ENCODE results near the gene ZNFX1. TPM values are rescaled to one million over a fixed set of nuclear protein-coding genes. Genes with fewer than 3 reads are reported as not detected.

The ZNFX1 gene
- total and polyA plus RNA-seq, 9 of the 15 experiments (the other 6 are each of a cell fraction or from before 2014, with no cell fraction given), result 3.8 to 13.8 (median 10.3) TPM

- TF ChIP-seq, protein P1, sequence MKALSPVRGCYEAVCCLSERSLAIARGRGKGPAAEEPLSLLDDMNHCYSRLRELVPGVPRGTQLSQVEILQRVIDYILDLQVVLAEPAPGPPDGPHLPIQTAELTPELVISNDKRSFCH (CRISPR knock-in tag; IDR thresholded peaks at IDR 0.05), result no peak
- TF ChIP-seq, protein P1 (tag; IDR thresholded peaks at IDR 0.05), result no peak
Observed at GRCh38 chr20:49272654-49273053, 5.2 kb downstream of the ZNFX1 start (continued).

DNA sequence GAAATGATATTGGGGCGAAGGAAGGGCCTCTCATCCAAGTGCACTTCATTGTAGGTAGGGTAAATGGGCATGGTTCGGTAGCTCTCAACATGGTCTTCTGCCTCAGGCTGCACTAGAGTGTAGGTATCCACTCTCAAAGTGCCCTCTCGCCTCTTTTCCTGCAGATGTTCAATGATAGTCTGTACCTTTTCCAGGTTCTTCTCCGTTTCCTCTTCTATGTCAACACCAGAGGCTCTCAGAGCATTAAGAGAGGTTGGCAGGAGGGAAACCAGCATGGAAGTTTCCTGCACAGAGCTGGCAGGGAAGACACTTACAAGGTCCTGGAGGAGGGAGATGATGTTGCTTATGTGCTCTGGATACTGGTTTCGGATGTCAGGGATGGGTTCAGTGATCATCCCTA, 7.1 kb downstream of the ZNFX1 start:
- peaks cover 73% of the 10 kb centered on the region for H3K36me3 ChIP-seq (ENCODE audit: control insufficient read depth, insufficient read depth, low read length)
- H3K27me3 ChIP-seq (ENCODE audit: control insufficient read depth in 2 of 2, insufficient read depth in 2 of 2, low read length in 2 of 2), result no peaks in the 10 kb centered on the region
- peaks cover 4% of the 10 kb centered on the region for H3K9me1 ChIP-seq (ENCODE audit: control insufficient read depth, insufficient read depth, low read length)
- 87% methylated on average over 5 of the region's 5 CpGs for WGBS (ENCODE audit: insufficient coverage, low coverage, missing lambda C conversion rate)
- H3K4me1 ChIP-seq (replicated peaks in 1 of 2; ENCODE audit: control insufficient read depth in 2 of 2, insufficient read depth in 2 of 2, low read length in 2 of 2), result peaks cover 0 to 10% of the 10 kb centered on the region in 2 experiments; a peak in 2 of 5 replicates
- intact Hi-C loops (cut with micrococcal nuclease), result no loop called here
- peaks cover 12% of the 10 kb centered on the region; the same call in 1 of the 2 replicates for H4K20me1 ChIP-seq (replicated peaks; ENCODE audit: control insufficient read depth, insufficient read depth, low read length)
- ATAC-seq (no peak; the same call in 2 of the 3 replicates), FAIRE-seq (no peak), DNase-seq (ENCODE audit: extremely low read depth in 1 of 4, low spot score in 3 of 4) (no peak)
- no peak overlapping the region; a peak in 1 of 4 replicates for H3K9ac ChIP-seq (ENCODE audit: insufficient read depth in 1 of 2, low read depth in 2 of 2, low read length in 2 of 2)
- ChIA-PET POLR2A (interaction anchor here (0.7 to 1.2 kb wide), 2 partner anchors 16 to 298 kb away, joined by 3 to 4 read pairs; no protein-coding TSS in a partner anchor), CTCF (ENCODE audit: low intra/inter-chr PET ratio) (no interaction called here)
- no peak overlapping the region for H3K4me3 ChIP-seq
- no peak overlapping the region for H3K27ac ChIP-seq (ENCODE audit: extremely low read depth, low read depth, low read length)
- 0 out of 2 replicates have a peak overlapping the region, but pooled peaks have one; percentile 43 for H3K4me2 ChIP-seq (ENCODE audit: insufficient read depth, low read length)
- H3K79me2 ChIP-seq (ENCODE audit: control insufficient read depth, insufficient read depth, low read length), result peaks cover 72% of the 10 kb centered on the region
- in situ Hi-C loops (cut with MboI), result no loop called here
- no peak overlapping the region for H2AFZ ChIP-seq (ENCODE audit: low read depth, low read length)
- BruUV-seq (replicated peaks), result no TSS peak
- H3K9me3 ChIP-seq (replicated peaks; ENCODE audit: control insufficient read depth, insufficient read depth, low read depth, low read length), result peaks cover 4% of the 10 kb centered on the region; the same call in 1 of the 2 replicates
- TF ChIP-seq JUN (IDR thresholded peaks at IDR 0.05; ENCODE audit: borderline replicate concordance, low read depth, low read length) (no peak), JUN (CRISPR knock-in tag; IDR thresholded peaks at IDR 0.05; ENCODE audit: borderline replicate concordance) (no peak), ZBTB8A (IDR thresholded peaks at IDR 0.05; ENCODE audit: partially characterized antibody) (no peak), NBN (IDR thresholded peaks at IDR 0.05; ENCODE audit: low read depth) (no peak), LCOR (CRISPR knock-in tag; IDR thresholded peaks at IDR 0.05) (no peak), ZKSCAN3 (CRISPR knock-in tag; IDR thresholded peaks at IDR 0.05) (no peak), BRD4 (IDR thresholded peaks at IDR 0.05) (no peak), MCM7 (IDR thresholded peaks at IDR 0.05) (no peak), HOXB6 (CRISPR knock-in tag; IDR thresholded peaks at IDR 0.05; ENCODE audit: borderline replicate concordance) (no peak), TSC22D4 (tag; IDR thresholded peaks at IDR 0.05) (no peak), PCBP2 (IDR thresholded peaks at IDR 0.05; ENCODE audit: low read depth, low read length, poor library complexity, severe bottlenecking) (no peak), PRDM10 (IDR thresholded peaks at IDR 0.05; ENCODE audit: partially characterized antibody) (no peak)
- TF ChIP-seq, protein P2, sequence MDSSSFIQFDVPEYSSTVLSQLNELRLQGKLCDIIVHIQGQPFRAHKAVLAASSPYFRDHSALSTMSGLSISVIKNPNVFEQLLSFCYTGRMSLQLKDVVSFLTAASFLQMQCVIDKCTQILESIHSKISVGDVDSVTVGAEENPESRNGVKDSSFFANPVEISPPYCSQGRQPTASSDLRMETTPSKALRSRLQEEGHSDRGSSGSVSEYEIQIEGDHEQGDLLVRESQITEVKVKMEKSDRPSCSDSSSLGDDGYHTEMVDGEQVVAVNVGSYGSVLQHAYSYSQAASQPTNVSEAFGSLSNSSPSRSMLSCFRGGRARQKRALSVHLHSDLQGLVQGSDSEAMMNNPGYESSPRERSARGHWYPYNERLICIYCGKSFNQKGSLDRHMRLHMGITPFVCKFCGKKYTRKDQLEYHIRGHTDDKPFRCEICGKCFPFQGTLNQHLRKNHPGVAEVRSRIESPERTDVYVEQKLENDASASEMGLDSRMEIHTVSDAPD (CRISPR knock-in tag; IDR thresholded peaks at IDR 0.05), result no peak
